ENCODE data around the gene RAB6B.

RAB6B gene

GRCh38 chr3:133868758-133869475 lies 26.8 kb downstream of the RAB6B start:
- Mint-ChIP-seq H3K27me3 (ENCODE audit: low read depth, poor library complexity) (peaks cover 13% of the 10 kb centered on the region), H3K9me3 (no peaks in the 10 kb centered on the region), H3K36me3 (ENCODE audit: low read depth) (no peaks in the 10 kb centered on the region), H3K4me1 (peaks cover 13% of the 10 kb centered on the region), H3K4me3 (no peak overlapping the region), H3K27ac (no peak overlapping the region)
- TF ChIP-seq, protein P1, sequence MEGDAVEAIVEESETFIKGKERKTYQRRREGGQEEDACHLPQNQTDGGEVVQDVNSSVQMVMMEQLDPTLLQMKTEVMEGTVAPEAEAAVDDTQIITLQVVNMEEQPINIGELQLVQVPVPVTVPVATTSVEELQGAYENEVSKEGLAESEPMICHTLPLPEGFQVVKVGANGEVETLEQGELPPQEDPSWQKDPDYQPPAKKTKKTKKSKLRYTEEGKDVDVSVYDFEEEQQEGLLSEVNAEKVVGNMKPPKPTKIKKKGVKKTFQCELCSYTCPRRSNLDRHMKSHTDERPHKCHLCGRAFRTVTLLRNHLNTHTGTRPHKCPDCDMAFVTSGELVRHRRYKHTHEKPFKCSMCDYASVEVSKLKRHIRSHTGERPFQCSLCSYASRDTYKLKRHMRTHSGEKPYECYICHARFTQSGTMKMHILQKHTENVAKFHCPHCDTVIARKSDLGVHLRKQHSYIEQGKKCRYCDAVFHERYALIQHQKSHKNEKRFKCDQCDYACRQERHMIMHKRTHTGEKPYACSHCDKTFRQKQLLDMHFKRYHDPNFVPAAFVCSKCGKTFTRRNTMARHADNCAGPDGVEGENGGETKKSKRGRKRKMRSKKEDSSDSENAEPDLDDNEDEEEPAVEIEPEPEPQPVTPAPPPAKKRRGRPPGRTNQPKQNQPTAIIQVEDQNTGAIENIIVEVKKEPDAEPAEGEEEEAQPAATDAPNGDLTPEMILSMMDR (IDR thresholded peaks at IDR 0.05): no peak
- DNase-seq: no peak

GRCh38 chr3:133868186-133868585 lies 27.5 kb downstream of the RAB6B start:
- no peaks in the 10 kb centered on the region for H3K9me3 Mint-ChIP-seq
- DNase-seq: no peak
- no peak overlapping the region for H3K4me3 Mint-ChIP-seq
- H3K27ac Mint-ChIP-seq: peak overlapping the region; percentile 18
- H3K27me3 Mint-ChIP-seq (ENCODE audit: low read depth, poor library complexity): peaks cover 10% of the 10 kb centered on the region
- peaks cover 13% of the 10 kb centered on the region for H3K4me1 Mint-ChIP-seq
- TF ChIP-seq, protein P1 (IDR thresholded peaks at IDR 0.05): no peak
- no peaks in the 10 kb centered on the region for H3K36me3 Mint-ChIP-seq (ENCODE audit: low read depth)

DNA sequence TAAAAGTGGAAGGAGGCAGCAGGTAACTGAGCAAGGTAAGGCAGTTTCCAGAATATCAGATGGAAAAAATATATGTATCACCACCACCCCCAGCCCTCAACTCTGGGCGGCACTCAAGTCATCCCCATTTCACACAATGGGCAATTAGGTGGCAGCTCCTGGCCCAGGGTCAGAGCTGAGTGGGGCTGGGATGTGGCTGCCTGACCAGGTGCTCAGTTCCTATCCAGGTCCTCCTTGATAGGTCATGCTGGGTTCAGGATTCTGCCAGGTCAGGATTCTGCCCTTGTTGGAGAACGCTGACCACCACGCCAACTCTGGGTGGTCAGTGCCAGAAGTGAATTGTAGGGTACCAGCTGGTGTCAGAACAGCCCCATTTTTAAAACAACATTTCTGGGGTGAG lies 29.5 kb downstream of the RAB6B start:
- peaks cover 13% of the 10 kb centered on the region for H3K4me1 Mint-ChIP-seq
- no peak overlapping the region for H3K27ac Mint-ChIP-seq
- no peak overlapping the region for H3K4me3 Mint-ChIP-seq
- DNase-seq: no peak
- peaks cover 9% of the 10 kb centered on the region for H3K27me3 Mint-ChIP-seq (ENCODE audit: low read depth, poor library complexity)
- no peaks in the 10 kb centered on the region for H3K9me3 Mint-ChIP-seq
- H3K36me3 Mint-ChIP-seq (ENCODE audit: low read depth): no peaks in the 10 kb centered on the region
- TF ChIP-seq, protein P1 (IDR thresholded peaks at IDR 0.05): no peak

GRCh38 chr3:133865136-133865855 lies 30.4 kb downstream of the RAB6B start:
- no peak overlapping the region for H3K4me3 Mint-ChIP-seq
- no peak overlapping the region for H3K27ac Mint-ChIP-seq
- H3K36me3 Mint-ChIP-seq (ENCODE audit: low read depth): no peaks in the 10 kb centered on the region
- peaks cover 13% of the 10 kb centered on the region for H3K4me1 Mint-ChIP-seq
- H3K27me3 Mint-ChIP-seq (ENCODE audit: low read depth, poor library complexity): peaks cover 6% of the 10 kb centered on the region
- DNase-seq: no peak
- H3K9me3 Mint-ChIP-seq: no peaks in the 10 kb centered on the region
- TF ChIP-seq, protein P1 (IDR thresholded peaks at IDR 0.05): no peak

DNA sequence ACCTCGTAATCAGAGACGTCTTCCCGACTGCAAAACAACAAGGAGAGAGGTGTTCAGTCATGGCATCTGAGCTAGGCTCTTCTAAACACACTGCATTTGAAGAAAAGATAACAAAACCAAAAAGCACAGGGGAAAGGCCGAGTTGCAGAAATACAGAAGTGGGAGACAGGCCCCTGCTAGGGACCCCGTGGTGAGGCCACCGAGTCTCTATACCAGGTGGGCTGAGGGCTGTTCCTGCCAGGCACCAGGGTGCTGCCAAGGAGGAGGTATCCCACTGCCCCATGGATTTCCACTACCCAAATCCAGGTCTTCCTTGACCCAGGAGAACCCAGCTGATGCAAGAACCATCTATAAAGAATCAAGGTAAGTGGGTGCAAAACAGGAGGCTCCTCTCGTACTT lies 31.1 kb downstream of the RAB6B start:
- TF ChIP-seq, protein P1 (IDR thresholded peaks at IDR 0.05): no peak
- no peaks in the 10 kb centered on the region for H3K36me3 Mint-ChIP-seq (ENCODE audit: low read depth)
- no peak for DNase-seq
- H3K27ac Mint-ChIP-seq: no peak overlapping the region
- no peaks in the 10 kb centered on the region for H3K9me3 Mint-ChIP-seq
- H3K4me3 Mint-ChIP-seq: no peak overlapping the region
- H3K4me1 Mint-ChIP-seq: peaks cover 17% of the 10 kb centered on the region
- H3K27me3 Mint-ChIP-seq (ENCODE audit: low read depth, poor library complexity): peaks cover 6% of the 10 kb centered on the region

Measured in nephron progenitor cell (in vitro differentiated cells).